SH-SY5Y (cell line): Measurements from ENCODE around the gene XXYLT1.

Source experiments
- GATA2 ChIP-seq: IDR thresholded peaks from 2 replicates; pipeline ENCODE4 v1.6.1; 2011; ENCODE audit warnings: mild to moderate bottlenecking, low read depth, low read length
- GATA3 ChIP-seq: IDR thresholded peaks from 2 replicates; pipeline ENCODE4 v1.6.1; 2011; ENCODE audit warnings: low read depth, mild to moderate bottlenecking, low read length, moderate library complexity

GRCh38 chr3:195043607-195044339, 227.2 kb downstream of the XXYLT1 start:
- TF ChIP-seq GATA3 (no peak), GATA2 (no peak)
